SK-N-SH (cell line): ENCODE measurements around the gene TMEFF1. TPM values are rescaled to one million over a fixed set of nuclear protein-coding genes. Genes with fewer than 3 reads are reported as not detected.

Experiments
- CTCF ChIA-PET: fragments of 300-600, 350-600 bp; formaldehyde crosslinking; extraction: SDS; loops from one replicate; lab custom pipeline; 2021; lab: Yijun Ruan, JAX
- POLR2A ChIA-PET: fragments of 350-600 bp; sonication (Branson Sonifier 250); formaldehyde crosslinking; extraction: SDS; loops from one replicate; lab custom pipeline; 2020; ENCODE audit warnings: antibody characterized with exemption, inconsistent platforms; lab: Yijun Ruan, JAX
- DNase-seq: peaks from one replicate; pipeline ENCODE4 v3.0.0; 2012
- H2AFZ ChIP-seq: fragments of 200-600 bp; sonication (generic); 2 replicates; pipeline ENCODE4 v1.8.1; 2016; ENCODE audit warnings: antibody characterized with exemption, mild to moderate bottlenecking, low read depth
- H3F3A ChIP-seq: fragments of 200-600 bp; sonication (generic); replicated peaks from 2 replicates; pipeline ENCODE3; 2016; ENCODE audit warnings: antibody characterized with exemption, mild to moderate bottlenecking; ENCODE audit not compliant: insufficient read depth
- H3K27ac ChIP-seq, 2 experiments: fragments of 200-500 bp in 1 of 2; fragments of 200-600 bp in 1 of 2; sonication (Bioruptor generic) in 1 of 2; sonication (generic), shearing (Covaris generic) in 1 of 2; 2 replicates each; pipeline versions ENCODE4 v1.5.1 to v1.6.1; 2014 to 2016; ENCODE audit warnings: low read depth in 2 of 2, inconsistent platforms in 1 of 2, low read length in 1 of 2, mild to moderate bottlenecking in 1 of 2, mixed read lengths in 1 of 2
- H3K27me3 ChIP-seq: fragments of 200-600 bp; sonication (generic), shearing (Covaris generic); 2 replicates; pipeline ENCODE4 v1.6.1; 2016; ENCODE audit warnings: mixed run types; ENCODE audit not compliant: insufficient read depth
- H3K36me3 ChIP-seq, 2 experiments: fragments of 200-500 bp in 1 of 2; fragments of 200-600 bp in 1 of 2; sonication (Bioruptor generic) in 1 of 2; sonication (generic) in 1 of 2; replicated peaks in 1 of 2; 2 replicates each; pipeline versions ENCODE3 to v1.5.1; 2014 to 2016; ENCODE audit warnings: low read length in 1 of 2, mild to moderate bottlenecking in 1 of 2; ENCODE audit not compliant: insufficient read depth in 2 of 2, control insufficient read depth in 1 of 2
- H3K4me1 ChIP-seq, 2 experiments: fragments of 200-500 bp in 1 of 2; fragments of 200-600 bp in 1 of 2; sonication (Bioruptor generic) in 1 of 2; sonication (generic), shearing (Covaris generic) in 1 of 2; 2 replicates each; pipeline versions ENCODE4 v1.5.1 to v1.6.1; 2014 to 2016; ENCODE audit warnings: low read depth in 1 of 2, low read length in 1 of 2, mixed run types in 1 of 2; ENCODE audit not compliant: insufficient read depth in 2 of 2, control insufficient read depth in 1 of 2
- H3K4me2 ChIP-seq: fragments of 200-600 bp; sonication (generic), shearing (Covaris generic); 2 replicates; pipeline ENCODE4 v1.6.1; 2017; ENCODE audit warnings: mixed run types
- H3K4me3 ChIP-seq, 2 experiments: fragments of 200-500 bp in 1 of 2; fragments of 200-600 bp in 1 of 2; sonication (Bioruptor generic) in 1 of 2; sonication (generic), shearing (Covaris generic) in 1 of 2; 2 replicates each; pipeline versions ENCODE4 v1.5.1 to v1.8.1; 2014 to 2016; ENCODE audit warnings: low read depth in 2 of 2, inconsistent platforms in 1 of 2, low read length in 1 of 2, mild to moderate bottlenecking in 1 of 2, mixed read lengths in 1 of 2, moderate library complexity in 1 of 2
- H3K79me2 ChIP-seq: fragments of 200-600 bp; sonication (generic); 2 replicates; pipeline ENCODE4 v1.8.1; 2017; ENCODE audit warnings: mild to moderate bottlenecking; ENCODE audit not compliant: insufficient read depth
- H3K9ac ChIP-seq: fragments of 200-600 bp; sonication (generic); 2 replicates; pipeline ENCODE4 v1.6.1; 2017; ENCODE audit warnings: mixed run types
- H3K9me2 ChIP-seq: fragments of 200-600 bp; sonication (generic); 2 replicates; pipeline ENCODE4 v1.6.1; 2017; ENCODE audit warnings: mixed run types
- H3K9me3 ChIP-seq: fragments of 200-600 bp; sonication (generic); 2 replicates; pipeline ENCODE4 v1.6.1; 2017; ENCODE audit warnings: mixed run types, mild to moderate bottlenecking, moderate library complexity
- H4K20me1 ChIP-seq: fragments of 200-600 bp; sonication (generic); 2 replicates; pipeline ENCODE4 v1.6.1; 2017; ENCODE audit warnings: mild to moderate bottlenecking, mixed run types; ENCODE audit not compliant: insufficient read depth
- ELF1 ChIP-seq: IDR thresholded peaks from 2 replicates; pipeline ENCODE4 v1.4.0; 2012
- EP300 ChIP-seq, 2 experiments: IDR thresholded peaks; 2 replicates each; pipeline versions ENCODE4 v1.4.0 to v1.6.1; 2012; ENCODE audit warnings: borderline replicate concordance in 1 of 2, low read depth in 1 of 2, low read length in 1 of 2
- FOXJ3 ChIP-seq: sonication (generic); formaldehyde crosslinking; IDR thresholded peaks from 2 replicates; pipeline ENCODE4 v1.5.1; 2020; ENCODE audit warnings: mild to moderate bottlenecking, missing genetic modification reagents
- FOXM1 ChIP-seq: IDR thresholded peaks from 2 replicates; pipeline ENCODE4 v1.4.0; 2012; ENCODE audit warnings: low read depth, mild to moderate bottlenecking
- GATA2 ChIP-seq: sonication (generic); formaldehyde crosslinking; IDR thresholded peaks from 2 replicates; pipeline ENCODE4 v1.5.0; 2020; ENCODE audit warnings: mild to moderate bottlenecking, missing genetic modification reagents
- RAD21 ChIP-seq: IDR thresholded peaks from 2 replicates; pipeline ENCODE4 v1.6.1; 2012; ENCODE audit warnings: mild to moderate bottlenecking, low read length
- RCOR1 ChIP-seq: fragments of 150-350 bp; IDR thresholded peaks from 2 replicates; pipeline ENCODE4 v1.6.1; 2017; ENCODE audit warnings: antibody characterized with exemption, low read length
- TEAD4 ChIP-seq: IDR thresholded peaks from 2 replicates; pipeline ENCODE4 v1.4.0; 2012; ENCODE audit warnings: mild to moderate bottlenecking, borderline replicate concordance; ENCODE audit not compliant: insufficient read depth
- YY1 ChIP-seq: IDR thresholded peaks from 2 replicates; pipeline ENCODE4 v1.4.0; 2012; ENCODE audit warnings: low read depth, mild to moderate bottlenecking
- WGBS: methylation state at CpG from one replicate; pipeline ENCODE4 v1.1.6; 2017; ENCODE audit warnings: low lambda C conversion rate; 5-methylcytosine and 5-hydroxymethylcytosine counted together
- polyA plus RNA-seq, 3 experiments: library from polyadenylated mRNA; depleted of rRNA; stranded (reverse); fragments of >200 nt; gene quantifications; 2 replicates each; pipeline ENCODE4 v1.2.3, GENCODE V29; 2012
- TF ChIP-seq, protein P1 (sequence below): IDR thresholded peaks from 2 replicates; pipeline ENCODE4 v1.6.1; 2012; ENCODE audit warnings: mild to moderate bottlenecking, low read depth, low read length, moderate library complexity
- TF ChIP-seq, protein P2 (sequence below): IDR thresholded peaks from 2 replicates; pipeline ENCODE4 v1.4.0; 2012; ENCODE audit warnings: low read depth

Gene TMEFF1
- polyA plus RNA-seq, 1 of the 3 experiments (the other 2 are of a cell fraction) = 2.5 TPM

GRCh38 chr9:100561256-100561655 lies 88.3 kb downstream of the TMEFF1 start:
- no peak overlapping the region for H3K27ac ChIP-seq
- no peaks in the 10 kb centered on the region for H3K9me2 ChIP-seq
- no peak for DNase-seq
- peaks cover 3% of the 10 kb centered on the region for H3F3A ChIP-seq
- CTCF ChIA-PET = interaction anchor here (1.3 kb wide), 1 partner anchor 71 kb away, joined by 3 read pairs; no protein-coding TSS in a partner anchor
- no peak overlapping the region for H3K4me2 ChIP-seq
- peaks cover 6 to 11% of the 10 kb centered on the region in 2 experiments for H3K36me3 ChIP-seq
- no peaks in the 10 kb centered on the region for H3K27me3 ChIP-seq
- WGBS = 83% methylated on average over 3 of the region's 3 CpGs
- H3K4me1 ChIP-seq = no peaks in the 10 kb centered on the region
- POLR2A ChIA-PET = no interaction called here
- TF ChIP-seq GATA2 (CRISPR knock-in tag) = no peak
- no peak for TF ChIP-seq ELF1
- H4K20me1 ChIP-seq = no peaks in the 10 kb centered on the region
- H2AFZ ChIP-seq = no peak overlapping the region
- no peaks in the 10 kb centered on the region for H3K79me2 ChIP-seq
- no peak overlapping the region for H3K9ac ChIP-seq
- no peak overlapping the region for H3K4me3 ChIP-seq
- H3K9me3 ChIP-seq = no peaks in the 10 kb centered on the region

- H3K4me2 ChIP-seq = no peak overlapping the region
- H3K27ac ChIP-seq = no peak overlapping the region
- no peaks in the 10 kb centered on the region for H4K20me1 ChIP-seq
- H3K4me3 ChIP-seq = no peak overlapping the region
- WGBS = 68% methylated on average over 3 of the region's 3 CpGs
- no peaks in the 10 kb centered on the region for H3K9me2 ChIP-seq
- DNase-seq = no peak
- no peaks in the 10 kb centered on the region for H3K9me3 ChIP-seq
- peaks cover 3 to 16% of the 10 kb centered on the region in 2 experiments for H3K36me3 ChIP-seq
- H3K79me2 ChIP-seq = no peaks in the 10 kb centered on the region
- H2AFZ ChIP-seq = no peak overlapping the region
- no peaks in the 10 kb centered on the region for H3F3A ChIP-seq
- no peaks in the 10 kb centered on the region for H3K4me1 ChIP-seq
- no peak overlapping the region for H3K9ac ChIP-seq
- ChIA-PET CTCF (interaction anchor here (0.8 to 1.6 kb wide), 2 partner anchors 16 to 41 kb away, joined by 3 read pairs; no protein-coding TSS in a partner anchor), POLR2A (no interaction called here)
- TF ChIP-seq EP300 (IDR thresholded peaks at IDR 0.05; ENCODE audit: borderline replicate concordance in 1 of 2, low read depth in 1 of 2, low read length in 1 of 2) = no peak
- TF ChIP-seq, protein P1, sequence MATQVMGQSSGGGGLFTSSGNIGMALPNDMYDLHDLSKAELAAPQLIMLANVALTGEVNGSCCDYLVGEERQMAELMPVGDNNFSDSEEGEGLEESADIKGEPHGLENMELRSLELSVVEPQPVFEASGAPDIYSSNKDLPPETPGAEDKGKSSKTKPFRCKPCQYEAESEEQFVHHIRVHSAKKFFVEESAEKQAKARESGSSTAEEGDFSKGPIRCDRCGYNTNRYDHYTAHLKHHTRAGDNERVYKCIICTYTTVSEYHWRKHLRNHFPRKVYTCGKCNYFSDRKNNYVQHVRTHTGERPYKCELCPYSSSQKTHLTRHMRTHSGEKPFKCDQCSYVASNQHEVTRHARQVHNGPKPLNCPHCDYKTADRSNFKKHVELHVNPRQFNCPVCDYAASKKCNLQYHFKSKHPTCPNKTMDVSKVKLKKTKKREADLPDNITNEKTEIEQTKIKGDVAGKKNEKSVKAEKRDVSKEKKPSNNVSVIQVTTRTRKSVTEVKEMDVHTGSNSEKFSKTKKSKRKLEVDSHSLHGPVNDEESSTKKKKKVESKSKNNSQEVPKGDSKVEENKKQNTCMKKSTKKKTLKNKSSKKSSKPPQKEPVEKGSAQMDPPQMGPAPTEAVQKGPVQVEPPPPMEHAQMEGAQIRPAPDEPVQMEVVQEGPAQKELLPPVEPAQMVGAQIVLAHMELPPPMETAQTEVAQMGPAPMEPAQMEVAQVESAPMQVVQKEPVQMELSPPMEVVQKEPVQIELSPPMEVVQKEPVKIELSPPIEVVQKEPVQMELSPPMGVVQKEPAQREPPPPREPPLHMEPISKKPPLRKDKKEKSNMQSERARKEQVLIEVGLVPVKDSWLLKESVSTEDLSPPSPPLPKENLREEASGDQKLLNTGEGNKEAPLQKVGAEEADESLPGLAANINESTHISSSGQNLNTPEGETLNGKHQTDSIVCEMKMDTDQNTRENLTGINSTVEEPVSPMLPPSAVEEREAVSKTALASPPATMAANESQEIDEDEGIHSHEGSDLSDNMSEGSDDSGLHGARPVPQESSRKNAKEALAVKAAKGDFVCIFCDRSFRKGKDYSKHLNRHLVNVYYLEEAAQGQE = no peak
- no peak for TF ChIP-seq FOXJ3 (CRISPR knock-in tag)
- TF ChIP-seq TEAD4 = no peak
- TF ChIP-seq, protein P2, sequence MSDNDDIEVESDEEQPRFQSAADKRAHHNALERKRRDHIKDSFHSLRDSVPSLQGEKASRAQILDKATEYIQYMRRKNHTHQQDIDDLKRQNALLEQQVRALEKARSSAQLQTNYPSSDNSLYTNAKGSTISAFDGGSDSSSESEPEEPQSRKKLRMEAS = no peak
- no peak for TF ChIP-seq RAD21
- no peak for TF ChIP-seq FOXM1
- TF ChIP-seq RCOR1 = no peak
- TF ChIP-seq YY1 = no peak
- no peaks in the 10 kb centered on the region for H3K27me3 ChIP-seq
Observed at GRCh38 chr9:100567856-100568255, 94.9 kb downstream of the TMEFF1 start.
